PFSK-1 (cell line): ENCODE measurements around the gene HPCAL1.

ENCODE experiments used
- FOXP2 ChIP-seq: optimal IDR thresholded peaks from 2 replicates; pipeline ENCODE3; 2011; ENCODE audit warnings: borderline replicate concordance, control low read depth, inconsistent platforms; ENCODE audit not compliant: insufficient read depth; ENCODE audit errors: extremely low read length, extremely low read depth
- POLR2AphosphoS5 ChIP-seq: IDR thresholded peaks from 2 replicates; pipeline ENCODE4 v1.6.1; 2012; ENCODE audit warnings: low read depth, mild to moderate bottlenecking, control low read depth, low read length, moderate library complexity
- SIN3A ChIP-seq: IDR thresholded peaks from 2 replicates; pipeline ENCODE4 v1.6.1; 2012; ENCODE audit warnings: mild to moderate bottlenecking, low read length, moderate library complexity, borderline replicate concordance; ENCODE audit not compliant: insufficient read depth
- TAF1 ChIP-seq: IDR thresholded peaks from 2 replicates; pipeline ENCODE4 v1.6.1; 2012; ENCODE audit warnings: low read length, control low read depth, borderline replicate concordance; ENCODE audit not compliant: insufficient read depth
- TF ChIP-seq, protein P1 (sequence below), 2 experiments: IDR thresholded peaks; 2 replicates each; pipeline versions ENCODE4 v1.6.1 to v1.8.0; 2011 to 2012; ENCODE audit warnings: low read depth in 2 of 2, low read length in 2 of 2, control low read depth in 1 of 2, inconsistent platforms in 1 of 2, mild to moderate bottlenecking in 1 of 2, moderate library complexity in 1 of 2; ENCODE audit not compliant: insufficient read depth in 1 of 2

DNA sequence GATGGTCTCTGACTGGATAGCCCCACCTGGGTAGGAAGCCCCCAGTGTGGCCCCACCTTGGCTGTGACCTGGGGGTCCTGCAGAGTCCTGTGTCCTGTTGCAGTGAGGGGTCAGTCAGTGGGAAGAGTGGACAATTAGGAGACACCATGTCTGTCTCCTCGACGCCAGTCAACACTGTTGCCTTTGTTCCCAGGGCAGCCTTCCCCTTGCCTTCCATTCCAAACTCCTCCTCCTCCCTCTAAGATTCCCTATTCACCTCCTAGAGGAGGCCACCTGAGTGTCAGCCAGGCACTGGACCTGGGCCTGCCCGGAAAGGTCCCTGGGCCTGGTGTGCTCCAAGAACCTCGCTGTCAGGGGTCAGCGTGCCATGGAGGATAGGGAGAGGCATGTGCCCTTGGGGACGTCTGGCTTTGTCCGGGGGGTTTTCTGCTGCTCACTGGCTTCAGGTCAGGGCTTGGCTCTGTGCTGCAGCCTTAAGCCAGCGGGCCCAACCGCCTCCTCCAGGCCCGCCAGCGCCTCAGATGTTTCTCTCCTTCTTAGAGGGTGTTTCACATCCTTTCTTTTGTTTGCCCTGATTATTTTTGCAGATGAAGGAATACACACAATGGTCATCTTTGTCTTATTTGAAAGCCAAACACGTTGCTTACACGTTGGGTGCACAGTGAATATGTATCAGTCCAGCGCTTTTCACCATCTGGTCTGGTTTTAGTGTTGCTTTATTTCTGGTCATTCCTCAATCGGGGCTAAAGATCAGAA, 68.9 kb downstream of the HPCAL1 start:
- TF ChIP-seq SIN3A (no peak), TAF1 (no peak), POLR2AphosphoS5 (no peak), FOXP2 (no peak)
- TF ChIP-seq, protein P1, sequence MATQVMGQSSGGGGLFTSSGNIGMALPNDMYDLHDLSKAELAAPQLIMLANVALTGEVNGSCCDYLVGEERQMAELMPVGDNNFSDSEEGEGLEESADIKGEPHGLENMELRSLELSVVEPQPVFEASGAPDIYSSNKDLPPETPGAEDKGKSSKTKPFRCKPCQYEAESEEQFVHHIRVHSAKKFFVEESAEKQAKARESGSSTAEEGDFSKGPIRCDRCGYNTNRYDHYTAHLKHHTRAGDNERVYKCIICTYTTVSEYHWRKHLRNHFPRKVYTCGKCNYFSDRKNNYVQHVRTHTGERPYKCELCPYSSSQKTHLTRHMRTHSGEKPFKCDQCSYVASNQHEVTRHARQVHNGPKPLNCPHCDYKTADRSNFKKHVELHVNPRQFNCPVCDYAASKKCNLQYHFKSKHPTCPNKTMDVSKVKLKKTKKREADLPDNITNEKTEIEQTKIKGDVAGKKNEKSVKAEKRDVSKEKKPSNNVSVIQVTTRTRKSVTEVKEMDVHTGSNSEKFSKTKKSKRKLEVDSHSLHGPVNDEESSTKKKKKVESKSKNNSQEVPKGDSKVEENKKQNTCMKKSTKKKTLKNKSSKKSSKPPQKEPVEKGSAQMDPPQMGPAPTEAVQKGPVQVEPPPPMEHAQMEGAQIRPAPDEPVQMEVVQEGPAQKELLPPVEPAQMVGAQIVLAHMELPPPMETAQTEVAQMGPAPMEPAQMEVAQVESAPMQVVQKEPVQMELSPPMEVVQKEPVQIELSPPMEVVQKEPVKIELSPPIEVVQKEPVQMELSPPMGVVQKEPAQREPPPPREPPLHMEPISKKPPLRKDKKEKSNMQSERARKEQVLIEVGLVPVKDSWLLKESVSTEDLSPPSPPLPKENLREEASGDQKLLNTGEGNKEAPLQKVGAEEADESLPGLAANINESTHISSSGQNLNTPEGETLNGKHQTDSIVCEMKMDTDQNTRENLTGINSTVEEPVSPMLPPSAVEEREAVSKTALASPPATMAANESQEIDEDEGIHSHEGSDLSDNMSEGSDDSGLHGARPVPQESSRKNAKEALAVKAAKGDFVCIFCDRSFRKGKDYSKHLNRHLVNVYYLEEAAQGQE (IDR thresholded peaks at IDR 0.05; ENCODE audit: insufficient read depth in 1 of 2, low read depth in 2 of 2, low read length in 2 of 2), result no peak
